Neutrophil (primary cell): Measurements from ENCODE around the gene PCA3.

ENCODE experiments used
- H3K27ac ChIP-seq: fragments of 200-600 bp; sonication (generic); 2 replicates; pipeline ENCODE4 v1.5.1; 2016; ENCODE audit warnings: mild to moderate bottlenecking, moderate library complexity
- H3K27me3 ChIP-seq: fragments of 200-600 bp; sonication (generic); 2 replicates; pipeline ENCODE4 v1.6.0; 2016; ENCODE audit warnings: mild to moderate bottlenecking
- H3K36me3 ChIP-seq: fragments of 200-600 bp; sonication (generic); 2 replicates; pipeline ENCODE4 v1.5.1; 2017
- H3K4me1 ChIP-seq, 2 experiments: fragments of 200-600 bp in 1 of 2; sonication (generic) in 1 of 2; 1 replicate in 1 of 2; 2 replicates in 1 of 2; pipeline versions ENCODE4 v1.5.1 to v1.6.1; 2013 to 2016; ENCODE audit warnings: low read depth in 1 of 2, low read length in 1 of 2, mild to moderate bottlenecking in 1 of 2, moderate library complexity in 1 of 2; ENCODE audit not compliant: control insufficient read depth in 1 of 2, insufficient read depth in 1 of 2
- H3K4me3 ChIP-seq, 2 experiments: fragments of 200-600 bp in 1 of 2; sonication (generic) in 1 of 2; 1 replicate in 1 of 2; 2 replicates in 1 of 2; pipeline ENCODE4 v1.5.1; 2013 to 2016; ENCODE audit warnings: low read depth in 1 of 2, low read length in 1 of 2, mild to moderate bottlenecking in 1 of 2, moderate library complexity in 1 of 2
- H3K9me3 ChIP-seq: fragments of 200-600 bp; sonication (generic); 2 replicates; pipeline ENCODE4 v1.5.1; 2016
- CTCF ChIP-seq: fragments of 200-600 bp; sonication (generic); IDR thresholded peaks from 2 replicates; pipeline ENCODE4 v1.5.1; 2016; ENCODE audit warnings: antibody characterized with exemption

The PCA3 gene

GRCh38 chr9:76720245-76720644 is 44.0 kb upstream of the PCA3 start:
- no peaks in the 10 kb centered on the region for H3K36me3 ChIP-seq
- H3K9me3 ChIP-seq: no peaks in the 10 kb centered on the region
- no peak for TF ChIP-seq CTCF
- no peak overlapping the region for H3K27ac ChIP-seq
- H3K27me3 ChIP-seq: peaks cover 53% of the 10 kb centered on the region
- H3K4me3 ChIP-seq: no peak overlapping the region
- no peaks in the 10 kb centered on the region for H3K4me1 ChIP-seq

GRCh38 chr9:76725011-76725546 is 39.2 kb upstream of the PCA3 start:
- no peak for TF ChIP-seq CTCF

GRCh38 chr9:76725885-76726284 is 38.4 kb upstream of the PCA3 start:
- Histone ChIP-seq H3K27ac (no peak overlapping the region), H3K36me3 (no peaks in the 10 kb centered on the region), H3K9me3 (no peaks in the 10 kb centered on the region), H3K4me3 (no peak overlapping the region), H3K4me1 (no peaks in the 10 kb centered on the region), H3K27me3 (peaks cover 60% of the 10 kb centered on the region)
- no peak for TF ChIP-seq CTCF

More at GRCh38 chr9:76725011-76725546, 39.2 kb upstream of the PCA3 start:
- Histone ChIP-seq H3K9me3 (no peaks in the 10 kb centered on the region), H3K4me3 (no peak overlapping the region), H3K27me3 (peaks cover 64% of the 10 kb centered on the region), H3K36me3 (no peaks in the 10 kb centered on the region), H3K4me1 (no peaks in the 10 kb centered on the region), H3K27ac (no peak overlapping the region)

- TF ChIP-seq CTCF: no peak
- Histone ChIP-seq H3K36me3 (no peaks in the 10 kb centered on the region), H3K27ac (no peak overlapping the region)
Observed at GRCh38 chr9:76729116-76729515, 35.1 kb upstream of the PCA3 start.

GRCh38 chr9:76729980-76730737 is 34.1 kb upstream of the PCA3 start:
- Histone ChIP-seq H3K4me1 (no peaks in the 10 kb centered on the region), H3K4me3 (no peak overlapping the region), H3K36me3 (no peaks in the 10 kb centered on the region), H3K9me3 (no peaks in the 10 kb centered on the region), H3K27ac (no peak overlapping the region), H3K27me3 (peaks cover 23% of the 10 kb centered on the region)
- TF ChIP-seq CTCF: no peak

More at GRCh38 chr9:76729116-76729515, 35.1 kb upstream of the PCA3 start:
- H3K4me1 ChIP-seq: no peaks in the 10 kb centered on the region
- H3K4me3 ChIP-seq: no peak overlapping the region
- peaks cover 33% of the 10 kb centered on the region for H3K27me3 ChIP-seq
- no peaks in the 10 kb centered on the region for H3K9me3 ChIP-seq
